Thymus (tissue), 11 donors: ENCODE measurements around the gene KRT33A. TPM values are rescaled to one million over a fixed set of nuclear protein-coding genes. Genes with fewer than 3 reads are reported as not detected.

Source experiments
- DNase-seq, 9 donors: peaks; one replicate each; pipeline ENCODE4 v3.0.0-alpha.2; 2013; ENCODE audit warnings: low spot score in 9 of 9, low read depth in 6 of 9, missing footprints in 1 of 9
- H3K27ac ChIP-seq, 2 donors: one replicate each; pipeline ENCODE4 v1.5.1; 2013; ENCODE audit warnings: control low read depth in 1 of 2, low read depth in 1 of 2, low read length in 1 of 2, mild to moderate bottlenecking in 1 of 2, moderate library complexity in 1 of 2
- H3K27me3 ChIP-seq, 2 donors: one replicate each; pipeline ENCODE4 v1.5.1; 2013; ENCODE audit warnings: low read length in 1 of 2; ENCODE audit not compliant: control insufficient read depth in 2 of 2, insufficient read depth in 1 of 2
- H3K36me3 ChIP-seq, 2 donors: one replicate each; pipeline ENCODE4 v1.5.1; 2013; ENCODE audit warnings: low read length in 1 of 2, mild to moderate bottlenecking in 1 of 2, moderate library complexity in 1 of 2; ENCODE audit not compliant: control insufficient read depth in 2 of 2, insufficient read depth in 2 of 2
- H3K4me1 ChIP-seq, 2 donors: one replicate each; pipeline ENCODE4 v1.5.1; 2013; ENCODE audit warnings: low read length in 2 of 2; ENCODE audit not compliant: control insufficient read depth in 2 of 2, insufficient read depth in 2 of 2
- H3K4me3 ChIP-seq, 2 donors: one replicate each; pipeline ENCODE4 v1.5.1; 2013; ENCODE audit warnings: low read length in 2 of 2, control low read depth in 1 of 2, mild to moderate bottlenecking in 1 of 2
- H3K9me3 ChIP-seq, 2 donors: one replicate each; pipeline ENCODE4 v1.5.1; 2013; ENCODE audit warnings: low read length in 1 of 2, mild to moderate bottlenecking in 1 of 2; ENCODE audit not compliant: control insufficient read depth in 2 of 2, insufficient read depth in 1 of 2
- WGBS: extraction: QIAGEN DNeasy Blood & Tissue Kit; methylation state at CpG from one replicate; pipeline ENCODE4 v1.1.7; 2013; 5-methylcytosine and 5-hydroxymethylcytosine counted together
- polyA plus RNA-seq: library from polyadenylated mRNA; stranded (reverse); fragments of 200-250 nt; gene quantifications from one replicate; pipeline ENCODE4 v1.2.3, GENCODE V29; 2013
- total RNA-seq: library from RNA; stranded (reverse); fragments of 120-200 nt; gene quantifications from one replicate; pipeline ENCODE4 v1.2.4, GENCODE V29; 2013
- donor health status: healthy.

KRT33A gene
- total and polyA plus RNA-seq, 2 donors: 0.66 to 1.4 TPM

DNA sequence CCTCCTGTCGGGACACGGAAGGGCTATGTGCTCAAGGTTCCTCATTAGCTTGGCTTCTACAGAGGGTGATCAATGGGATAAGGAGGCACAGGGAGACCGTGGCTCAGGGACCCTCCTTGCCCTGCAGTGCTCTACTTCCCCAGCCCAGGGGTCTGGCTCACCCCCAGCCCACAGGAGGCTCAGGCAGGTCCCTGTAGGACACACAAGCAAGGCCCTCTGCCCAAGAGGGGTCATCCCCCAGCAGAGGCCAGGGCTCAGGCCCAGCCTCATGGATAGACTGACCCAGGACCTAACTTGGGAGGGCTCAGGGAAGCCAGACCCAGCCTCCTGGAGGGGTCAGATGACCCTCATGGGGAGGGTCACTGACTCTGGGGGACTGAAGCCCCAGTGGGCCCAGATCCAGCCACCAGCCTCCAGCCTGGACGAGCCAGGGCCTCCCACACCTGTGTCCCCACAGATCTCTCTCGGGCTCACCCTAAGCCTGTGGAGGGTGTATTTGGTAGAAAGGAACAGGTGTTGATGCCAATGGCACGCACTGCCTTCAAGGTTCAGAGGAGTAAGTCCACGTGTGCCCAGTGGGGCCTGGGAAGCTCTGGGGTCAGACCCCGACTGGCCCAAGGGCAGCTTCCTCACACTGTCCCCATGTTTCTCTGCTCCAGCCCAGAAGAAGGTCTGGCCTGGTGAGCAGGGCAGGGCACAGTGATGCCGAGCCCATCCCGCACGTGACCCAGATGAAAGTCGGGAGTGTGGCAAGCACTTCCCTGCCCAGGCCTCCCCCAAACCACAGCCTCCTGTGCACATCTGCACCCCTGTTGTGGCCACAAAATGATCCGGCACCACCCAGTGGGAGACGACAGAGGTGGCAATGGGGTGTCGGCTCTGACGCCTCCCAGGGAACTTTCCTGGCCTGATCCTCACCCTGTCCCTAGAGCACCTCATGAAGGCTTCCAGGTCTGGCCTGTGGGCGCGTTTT is 24.2 kb downstream of the KRT33A start:
- WGBS: 65% methylated on average over 18 of the region's 18 CpGs
- DNase-seq: no peak

DNA sequence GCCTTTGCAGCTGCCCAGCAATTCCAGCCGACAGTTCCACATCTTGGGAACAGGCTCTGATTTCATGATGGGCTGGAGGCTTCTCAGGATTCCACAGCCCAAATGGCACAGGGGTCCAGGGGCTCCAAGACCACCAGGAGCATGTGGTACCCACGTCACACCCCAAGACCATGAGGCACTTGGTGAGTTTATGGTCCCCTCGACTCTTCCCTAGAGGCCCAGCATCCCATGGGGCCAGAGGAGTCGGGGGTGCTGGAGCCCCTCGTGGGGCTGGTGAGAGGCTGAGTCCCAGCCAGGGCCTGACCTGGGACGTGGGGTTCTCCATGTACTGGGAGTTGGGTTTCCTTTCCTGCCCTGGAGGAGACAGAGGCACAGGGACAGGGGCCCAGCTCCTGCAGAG is 25.0 kb downstream of the KRT33A start:
- no peaks in the 10 kb centered on the region for H3K36me3 ChIP-seq
- H3K9me3 ChIP-seq: no peaks in the 10 kb centered on the region
- no peak overlapping the region for H3K27ac ChIP-seq
- WGBS: 95% methylated on average over 6 of the region's 6 CpGs
- H3K4me3 ChIP-seq: no peak overlapping the region
- H3K4me1 ChIP-seq: no peaks in the 10 kb centered on the region
- H3K27me3 ChIP-seq: no peaks in the 10 kb centered on the region
- no peak for DNase-seq

More for the DNA sequence above, 24.2 kb downstream of the KRT33A start:
- H3K27ac ChIP-seq: no peak overlapping the region
- H3K9me3 ChIP-seq: no peaks in the 10 kb centered on the region
- H3K36me3 ChIP-seq: no peaks in the 10 kb centered on the region
- no peak overlapping the region for H3K4me3 ChIP-seq
- H3K27me3 ChIP-seq: no peaks in the 10 kb centered on the region
- H3K4me1 ChIP-seq: no peaks in the 10 kb centered on the region

GRCh38 chr17:41325126-41325525 is 25.5 kb downstream of the KRT33A start:
- WGBS: 90% methylated on average over 10 of the region's 10 CpGs
- H3K4me3 ChIP-seq: no peak overlapping the region
- no peaks in the 10 kb centered on the region for H3K4me1 ChIP-seq
- no peak overlapping the region for H3K27ac ChIP-seq
- no peaks in the 10 kb centered on the region for H3K9me3 ChIP-seq
- no peaks in the 10 kb centered on the region for H3K36me3 ChIP-seq
- no peaks in the 10 kb centered on the region for H3K27me3 ChIP-seq
- DNase-seq: no peak

DNA sequence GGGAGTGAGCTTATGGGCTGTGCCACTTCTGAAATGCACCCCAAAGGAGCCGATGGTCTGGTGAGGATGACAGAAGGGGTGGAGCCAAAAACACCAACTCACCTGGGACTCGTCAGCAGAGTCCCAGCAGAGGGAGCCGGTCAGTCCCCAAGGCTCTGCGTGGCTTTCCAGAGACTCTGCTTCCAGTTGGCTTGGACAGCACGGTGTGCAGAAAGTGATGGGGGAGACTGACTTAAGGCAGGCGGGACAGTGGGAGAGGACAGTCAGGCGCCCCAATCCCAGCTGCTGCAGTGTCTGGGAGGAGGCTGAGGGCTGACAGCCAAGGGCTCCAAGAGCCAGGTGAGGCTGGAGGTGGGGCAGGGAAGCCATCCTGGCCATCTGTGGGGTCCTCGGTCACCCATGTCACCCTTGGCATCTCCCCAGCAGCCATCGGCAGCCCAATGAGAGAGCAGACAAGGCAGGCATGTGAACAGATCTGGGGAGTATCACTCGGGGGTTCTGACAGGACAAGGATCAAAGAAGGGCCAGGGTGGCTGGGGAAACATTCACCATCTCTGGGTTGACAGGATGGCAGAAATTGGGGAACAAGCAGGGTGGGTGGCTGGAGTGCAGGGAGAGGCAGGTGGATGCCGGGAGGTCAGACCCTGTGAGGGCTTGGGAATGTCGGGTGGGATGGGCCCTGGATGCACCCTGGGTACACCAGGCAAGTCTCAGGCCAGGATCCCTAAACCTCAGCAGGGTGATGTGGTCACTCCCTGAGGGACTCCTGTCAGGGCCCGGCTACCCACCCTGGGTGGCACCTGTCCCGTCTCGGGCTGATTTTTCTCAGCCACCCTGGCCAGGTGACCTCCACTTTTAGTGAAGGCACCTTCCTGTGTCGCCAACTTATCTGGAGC is 26.2 kb downstream of the KRT33A start:
- no peaks in the 10 kb centered on the region for H3K36me3 ChIP-seq
- H3K27ac ChIP-seq: no peak overlapping the region
- H3K4me1 ChIP-seq: no peaks in the 10 kb centered on the region
- no peak overlapping the region for H3K4me3 ChIP-seq
- DNase-seq: no peak
- H3K27me3 ChIP-seq: no peaks in the 10 kb centered on the region
- 85% methylated on average over 16 of the region's 16 CpGs for WGBS
- H3K9me3 ChIP-seq: no peaks in the 10 kb centered on the region

- H3K9me3 ChIP-seq: no peaks in the 10 kb centered on the region
- no peak overlapping the region for H3K27ac ChIP-seq
- H3K27me3 ChIP-seq: no peaks in the 10 kb centered on the region
- 94% methylated on average over 11 of the region's 11 CpGs for WGBS
- no peaks in the 10 kb centered on the region for H3K36me3 ChIP-seq
- DNase-seq: no peak
- no peak overlapping the region for H3K4me3 ChIP-seq
- H3K4me1 ChIP-seq: no peaks in the 10 kb centered on the region
Observed at GRCh38 chr17:41322903-41323895, 27.4 kb downstream of the KRT33A start.

DNA sequence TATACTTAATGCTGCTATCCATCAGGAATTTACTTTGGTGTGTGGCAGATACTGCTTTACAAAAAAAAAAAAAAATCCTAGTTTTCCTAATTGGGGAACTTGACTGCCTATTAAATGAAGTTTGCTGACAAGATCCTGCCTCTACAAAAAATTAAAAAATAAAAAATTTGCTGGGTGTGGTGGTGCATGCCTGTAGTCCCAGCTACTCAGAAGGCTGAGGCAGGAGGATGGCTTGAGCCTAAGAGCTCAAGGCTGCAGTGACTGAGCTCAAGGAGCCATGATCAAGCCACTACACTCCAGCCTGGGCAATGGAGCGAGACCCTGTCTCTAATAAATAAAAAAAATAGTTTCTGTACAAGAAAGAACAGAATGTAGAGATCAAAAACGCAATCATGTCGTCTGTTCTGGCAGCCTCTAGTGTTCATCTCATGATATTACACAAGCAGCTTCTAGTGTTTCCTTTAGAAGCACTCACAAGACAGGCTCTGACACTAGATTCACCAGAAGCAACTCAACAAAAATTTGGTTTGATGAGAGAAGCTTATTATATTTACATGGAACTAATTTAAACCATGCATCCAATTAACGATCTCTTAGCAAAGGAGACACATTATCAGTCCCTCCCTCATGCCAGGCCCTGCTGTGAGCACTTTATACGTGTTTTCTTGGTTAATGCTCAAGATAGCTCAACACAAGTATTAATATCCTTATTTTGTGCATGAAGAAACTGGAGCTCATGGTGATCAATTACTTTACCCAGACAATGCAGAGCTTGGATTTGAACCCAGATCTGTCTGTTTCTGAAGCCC is 28.3 kb downstream of the KRT33A start:
- H3K36me3 ChIP-seq: no peaks in the 10 kb centered on the region
- H3K27ac ChIP-seq: no peak overlapping the region
- H3K4me3 ChIP-seq: no peak overlapping the region
- WGBS: 47% methylated on average over 5 of the region's 5 CpGs
- H3K4me1 ChIP-seq: no peaks in the 10 kb centered on the region
- H3K9me3 ChIP-seq: no peaks in the 10 kb centered on the region
- H3K27me3 ChIP-seq: no peaks in the 10 kb centered on the region
- DNase-seq: peak in 2 of 9 donors; percentile 15 to 48

DNA sequence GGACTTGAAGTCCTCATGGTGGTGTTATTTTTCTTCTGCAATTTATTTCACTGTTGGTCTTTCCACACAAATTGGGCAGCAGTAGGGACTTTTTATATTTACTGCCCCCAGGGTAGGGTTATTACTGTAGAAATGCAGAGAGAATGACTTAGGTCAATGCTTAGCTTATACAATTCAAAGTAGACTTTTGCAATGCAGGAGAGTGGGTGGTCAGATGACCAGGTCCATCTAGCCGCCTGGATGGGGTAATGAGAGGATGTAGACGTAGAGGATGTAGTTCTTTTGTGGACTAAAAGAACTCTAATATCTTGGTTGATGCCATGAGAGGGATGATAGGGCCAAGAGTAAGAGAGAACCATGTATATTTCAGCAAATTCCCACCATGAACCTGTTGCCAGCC is 32.4 kb downstream of the KRT33A start:
- no peaks in the 10 kb centered on the region for H3K36me3 ChIP-seq
- H3K27me3 ChIP-seq: peaks cover 0 to 2% of the 10 kb centered on the region in 2 donors
- 52% methylated on average over 2 of the region's 2 CpGs for WGBS
- no peak for DNase-seq
- H3K4me1 ChIP-seq: no peaks in the 10 kb centered on the region
- no peak overlapping the region for H3K4me3 ChIP-seq
- no peak overlapping the region for H3K27ac ChIP-seq
- H3K9me3 ChIP-seq: no peaks in the 10 kb centered on the region
